HG02623 (cell line): ENCODE measurements around the gene TUBA4B.

Experiments
- ATAC-seq: cut with Tn5 transposase; IDR thresholded peaks from one replicate; pipeline ENCODE4 v1.9.1; 2021; ENCODE audit warnings: moderate library complexity; ENCODE audit not compliant: unreplicated experiment

Gene TUBA4B

GRCh38 chr2:219314804-219315468 lies 61.9 kb downstream of the TUBA4B start:
- ATAC-seq: no peak
